Dermis blood vessel endothelial cell (primary cell): Measurements from ENCODE around the gene PLB1. TPM values are rescaled to one million over a fixed set of nuclear protein-coding genes. Genes with fewer than 3 reads are reported as not detected.

Experiments used
- DNase-seq: peaks from one replicate; pipeline ENCODE4 v3.0.0; 2010
- total RNA-seq: library from RNA; depleted of rRNA; stranded (reverse); fragments of >200 nt; gene quantifications from 2 replicates; pipeline ENCODE4 v1.2.3, GENCODE V29; 2014

Gene PLB1
- total RNA-seq, 1 donor from 2014 or later: 1.0 TPM

- no peak for DNase-seq
Observed at GRCh38 chr2:28616396-28616999, 120.6 kb downstream of the PLB1 start.

- peak; percentile 33 for DNase-seq
Observed at GRCh38 chr2:28617502-28618184, 121.8 kb downstream of the PLB1 start.

DNA sequence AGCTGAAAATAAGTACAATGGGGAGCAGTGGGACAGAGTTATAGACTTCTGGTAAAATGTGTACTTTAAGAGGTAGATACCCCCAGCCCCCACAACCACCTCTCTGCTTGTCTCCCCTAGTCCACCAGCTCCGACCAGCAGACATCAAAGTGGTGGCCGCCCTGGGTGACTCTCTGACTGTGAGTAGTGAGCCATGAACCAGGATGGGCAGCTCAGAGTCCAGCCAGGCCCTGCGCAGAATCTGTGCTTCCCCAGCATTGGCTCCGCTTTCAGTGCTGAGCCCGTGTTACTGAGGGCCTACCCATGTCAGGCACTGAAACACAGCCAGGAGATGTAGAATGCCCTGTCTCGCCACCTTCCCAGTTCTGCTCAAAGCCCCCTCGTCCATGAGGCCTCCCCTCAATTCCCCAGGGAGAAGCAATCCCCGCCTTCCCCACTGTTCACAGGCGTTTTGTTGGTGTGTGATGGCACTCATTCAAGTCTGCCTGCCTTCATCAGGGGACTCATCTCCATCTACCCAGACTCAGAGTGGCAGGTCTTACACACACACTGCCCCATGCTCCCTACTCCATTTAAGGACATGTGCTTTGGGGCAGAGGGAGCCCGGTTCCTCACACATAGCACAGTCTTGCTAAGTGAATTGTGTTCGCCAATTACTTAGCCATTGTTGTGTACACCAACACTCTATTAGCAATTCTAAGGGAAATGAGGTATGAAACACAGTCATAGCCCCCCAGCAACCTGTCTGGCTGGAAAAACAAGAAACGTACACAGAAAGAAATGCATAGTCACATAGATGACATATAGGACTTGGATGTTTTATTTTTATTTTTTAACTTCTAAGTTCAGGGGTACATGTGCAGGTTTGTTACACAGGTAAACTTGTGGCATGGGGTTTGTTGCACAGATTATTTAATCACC lies 122.6 kb downstream of the PLB1 start:
- no peak for DNase-seq

GRCh38 chr2:28619213-28620196 lies 123.6 kb downstream of the PLB1 start:
- no peak for DNase-seq

DNA sequence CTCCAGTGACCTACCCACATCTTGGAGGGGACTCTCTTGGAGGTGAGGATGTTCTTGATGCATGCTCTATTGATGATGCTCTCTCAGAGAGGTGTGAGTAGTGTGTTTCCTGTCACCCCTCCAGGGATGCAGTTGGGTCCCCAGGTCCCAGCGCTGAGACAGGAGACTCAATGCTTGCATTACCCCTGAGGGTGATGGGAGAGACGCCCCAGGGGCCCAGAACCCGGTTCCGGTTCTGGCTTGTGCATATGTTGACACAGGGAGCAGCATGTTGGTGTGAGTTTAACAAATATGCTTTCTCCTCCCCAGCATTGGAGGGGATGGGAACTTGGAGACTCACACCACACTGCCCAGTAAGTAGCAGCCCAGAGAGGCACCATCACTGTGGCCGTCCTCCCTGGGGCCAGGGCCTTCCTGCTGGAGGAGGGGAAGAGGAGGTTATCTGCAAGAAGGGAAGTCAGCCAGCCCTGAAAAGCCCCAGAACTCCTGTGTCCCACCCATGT lies 124.5 kb downstream of the PLB1 start:
- DNase-seq: no peak

GRCh38 chr2:28620801-28621171 lies 124.9 kb downstream of the PLB1 start:
- no peak for DNase-seq

DNA sequence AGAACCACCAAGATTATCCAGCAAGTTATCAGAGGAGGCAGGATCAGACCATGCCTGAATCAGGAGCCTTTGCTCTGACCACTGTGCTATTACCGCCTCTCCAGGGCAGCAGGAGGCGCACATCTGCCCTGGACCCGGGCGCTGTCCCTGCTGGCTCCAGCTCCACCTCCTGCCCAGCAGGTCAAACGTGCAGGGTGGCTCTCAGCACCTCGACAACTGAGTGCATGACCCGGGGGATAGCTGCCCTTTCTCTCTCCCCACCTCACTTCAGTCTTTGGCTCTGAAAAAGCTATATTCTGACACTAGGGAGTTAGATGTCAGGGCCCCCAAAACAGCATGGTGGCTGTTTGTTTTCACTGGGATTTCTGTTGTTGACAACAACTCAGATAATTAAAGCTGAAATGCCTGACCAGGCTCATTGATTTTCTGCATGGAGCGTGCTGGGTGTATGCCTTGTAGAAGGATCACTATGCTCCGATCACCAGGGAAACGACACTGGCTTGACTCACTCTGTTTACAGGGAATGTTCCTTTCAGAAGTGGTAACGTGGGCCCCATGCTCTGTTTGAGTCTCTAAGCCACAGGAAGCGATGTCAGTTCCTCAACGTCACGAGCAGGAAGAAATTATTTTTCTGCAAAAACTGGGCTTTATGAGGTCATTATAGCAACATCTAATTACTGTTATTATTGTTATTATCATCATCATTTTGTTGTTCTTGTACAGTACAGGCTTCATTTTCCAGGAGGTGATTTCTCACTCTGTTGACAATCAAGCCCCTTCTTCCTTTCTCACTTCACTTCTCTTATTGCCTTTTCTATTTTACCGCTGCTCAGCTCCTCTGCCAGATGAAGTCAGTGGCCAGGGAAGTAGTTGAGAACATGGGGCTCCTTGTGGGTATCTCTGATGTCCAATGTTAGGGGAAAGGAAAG lies 125.6 kb downstream of the PLB1 start:
- DNase-seq: peak; percentile 100

GRCh38 chr2:28622101-28622499 lies 126.2 kb downstream of the PLB1 start:
- no peak for DNase-seq

DNA sequence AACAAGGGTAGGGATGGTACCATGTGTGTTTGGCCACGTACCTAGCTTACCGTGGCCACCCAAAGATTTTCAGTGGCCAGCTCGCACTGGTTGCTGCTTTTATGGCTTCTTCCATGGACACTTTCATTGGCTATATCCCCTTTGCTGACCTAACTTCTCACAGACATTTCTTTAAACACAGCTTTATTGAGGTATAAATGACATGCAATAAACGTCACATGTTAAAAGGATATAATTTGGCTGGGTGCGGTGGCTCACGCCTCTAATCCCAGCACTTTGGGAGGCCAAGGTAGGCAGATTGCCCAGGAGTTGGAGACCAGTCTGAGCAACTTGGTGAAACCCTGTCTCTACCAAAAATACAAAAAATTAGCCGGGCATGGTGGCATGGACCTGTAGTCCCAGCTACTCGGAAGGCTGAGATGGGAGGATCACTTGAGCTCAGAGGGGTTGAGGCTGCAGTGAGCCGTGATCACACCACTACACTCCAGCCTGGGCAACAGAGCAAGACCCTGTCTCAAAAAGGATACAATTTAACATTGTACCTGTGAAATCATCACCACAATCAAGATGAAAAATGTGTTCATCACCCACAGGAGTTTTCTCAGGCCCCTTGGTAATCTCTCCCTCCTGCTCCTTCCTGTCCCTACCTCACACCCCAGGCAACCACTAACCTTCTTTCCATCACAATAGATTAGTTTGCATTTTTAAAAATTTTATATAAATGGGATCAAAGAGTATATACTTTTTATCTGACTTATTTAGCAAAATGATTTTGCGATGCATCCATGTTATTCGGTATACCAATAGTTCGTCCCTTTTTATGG lies 127.9 kb downstream of the PLB1 start:
- DNase-seq: no peak

GRCh38 chr2:28624436-28624792 lies 128.6 kb downstream of the PLB1 start:
- no peak for DNase-seq

GRCh38 chr2:28624793-28625701 lies 129.2 kb downstream of the PLB1 start:
- DNase-seq: peak; percentile 31

GRCh38 chr2:28626376-28626775 lies 130.5 kb downstream of the PLB1 start:
- no peak for DNase-seq

- DNase-seq: no peak
Observed at GRCh38 chr2:28626891-28627421, 131.1 kb downstream of the PLB1 start.

DNA sequence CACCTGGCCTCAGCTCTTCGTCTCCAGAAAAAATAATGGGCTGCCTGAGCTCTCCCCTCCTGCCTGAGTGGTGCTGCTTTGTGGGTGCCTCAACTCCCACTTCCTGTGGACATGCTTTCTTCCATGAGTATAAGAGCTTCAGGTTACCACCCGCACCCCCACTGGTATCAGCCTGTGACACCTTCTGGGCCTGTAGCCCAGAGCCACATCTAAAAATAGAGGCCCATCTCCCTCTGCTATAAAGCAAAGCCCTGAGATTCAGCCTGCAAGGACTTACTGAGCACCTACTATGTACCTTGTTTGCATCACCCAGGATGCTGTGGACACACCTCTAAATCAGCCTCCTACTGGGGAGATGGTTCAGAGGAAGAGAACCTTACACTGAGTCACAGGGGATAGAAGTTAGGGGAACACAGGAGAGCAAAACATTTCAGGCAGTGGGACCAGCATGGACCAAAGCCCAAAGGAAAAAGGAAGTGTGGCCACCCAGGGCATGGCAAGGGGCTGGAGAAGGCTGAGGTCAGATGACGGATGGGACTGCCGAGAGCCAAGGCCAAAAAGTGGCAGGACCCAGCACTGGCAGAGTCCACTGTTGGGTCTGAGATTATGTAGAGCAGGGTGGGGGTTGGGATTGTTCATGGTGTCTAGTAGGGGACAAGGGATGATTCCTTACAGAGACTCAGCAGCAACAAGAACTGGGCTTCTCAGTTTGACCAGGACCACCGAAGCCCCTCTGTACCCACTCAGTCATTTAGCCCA lies 132.0 kb downstream of the PLB1 start:
- no peak for DNase-seq

- no peak for DNase-seq
Observed at GRCh38 chr2:28628506-28628905, 132.6 kb downstream of the PLB1 start.

- no peak for DNase-seq
Observed at GRCh38 chr2:28628987-28629386, 133.1 kb downstream of the PLB1 start.

DNA sequence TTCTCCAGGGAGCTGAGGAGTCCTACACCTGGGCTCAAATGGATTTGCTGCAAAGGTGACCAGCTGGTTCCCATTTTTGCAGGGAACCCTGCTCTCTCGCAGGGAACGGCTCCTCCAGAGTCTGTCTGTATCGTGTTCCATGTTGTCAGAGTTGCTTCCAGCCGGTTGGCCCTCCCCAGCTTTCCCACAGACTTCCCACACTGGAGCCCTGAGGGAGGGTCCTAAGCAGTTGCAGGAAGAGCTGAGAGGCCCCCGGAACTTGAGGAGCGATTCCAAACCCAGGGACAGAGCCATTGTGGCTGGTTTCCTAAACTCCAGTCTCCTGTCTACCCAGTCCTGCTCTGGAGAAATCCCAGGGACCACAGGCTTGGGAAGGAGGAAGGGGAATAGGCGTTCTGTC lies 134.1 kb downstream of the PLB1 start:
- no peak for DNase-seq

- DNase-seq: no peak
Observed at GRCh38 chr2:28630341-28630740, 134.5 kb downstream of the PLB1 start.
